NCI-H1092 treated with DMSO at 0.1 percent for 48 hours (cell line): Measurements from ENCODE around the gene PPFIA4.

Experiments used
- DNase-seq: peaks from one replicate; lab custom pipeline; 2025; lab: John Stamatoyannopoulos, UW

PPFIA4 gene

GRCh38 chr1:203040513-203041275, 14.4 kb downstream of the PPFIA4 start:
- DNase-seq = no peak

- no peak for DNase-seq
Measured at GRCh38 chr1:203041351-203041932, 15.2 kb downstream of the PPFIA4 start.

- no peak for DNase-seq
Measured at GRCh38 chr1:203043830-203044545, 17.7 kb downstream of the PPFIA4 start.

GRCh38 chr1:203044546-203045250, 18.4 kb downstream of the PPFIA4 start:
- no peak for DNase-seq

- DNase-seq = no peak
Measured at GRCh38 chr1:203045336-203045735, 19.0 kb downstream of the PPFIA4 start.

- DNase-seq = no peak
Measured at GRCh38 chr1:203045821-203046594, 19.7 kb downstream of the PPFIA4 start.

- no peak for DNase-seq
Measured at GRCh38 chr1:203046984-203047630, 20.8 kb downstream of the PPFIA4 start.

GRCh38 chr1:203048086-203048485, 21.8 kb downstream of the PPFIA4 start:
- DNase-seq = peak; percentile 22

GRCh38 chr1:203048555-203049051, 22.3 kb downstream of the PPFIA4 start:
- DNase-seq = peak; percentile 38

GRCh38 chr1:203049077-203049476, 22.8 kb downstream of the PPFIA4 start:
- no peak for DNase-seq

- no peak for DNase-seq
Measured at GRCh38 chr1:203049576-203050180, 23.4 kb downstream of the PPFIA4 start.

GRCh38 chr1:203050826-203051225, 24.5 kb downstream of the PPFIA4 start:
- no peak for DNase-seq

GRCh38 chr1:203051841-203052324, 25.6 kb downstream of the PPFIA4 start:
- DNase-seq = peak; percentile 90

GRCh38 chr1:203052601-203053000, 26.3 kb downstream of the PPFIA4 start:
- DNase-seq = no peak

GRCh38 chr1:203054184-203054583, 27.9 kb downstream of the PPFIA4 start:
- DNase-seq = no peak

- DNase-seq = no peak
Measured at GRCh38 chr1:203054642-203055041, 28.4 kb downstream of the PPFIA4 start.

GRCh38 chr1:203055161-203055799, 29.0 kb downstream of the PPFIA4 start:
- no peak for DNase-seq

- no peak for DNase-seq
Measured at GRCh38 chr1:203056012-203056411, 29.7 kb downstream of the PPFIA4 start.

GRCh38 chr1:203056516-203056915, 30.2 kb downstream of the PPFIA4 start:
- DNase-seq = no peak
